Peyer's patch (tissue), 4 donors: ENCODE data around the gene KCNT1. TPM values are rescaled to one million over a fixed set of nuclear protein-coding genes. Genes with fewer than 3 reads are reported as not detected.

Source experiments
- DNase-seq, 3 donors: peaks; one replicate each; pipeline ENCODE4 v3.0.0-alpha.2; 2017 to 2019
- H3K27ac ChIP-seq, 4 donors: fragments of 200-600 bp; sonication (generic); one replicate each; pipeline ENCODE4 v1.5.1; 2016 to 2019
- H3K27me3 ChIP-seq, 2 donors: fragments of 200-600 bp; sonication (generic); one replicate each; pipeline ENCODE4 v1.5.1; 2019
- H3K36me3 ChIP-seq, 3 donors: fragments of 200-600 bp; sonication (generic); one replicate each; pipeline ENCODE4 v1.5.1; 2016 to 2019
- H3K4me1 ChIP-seq, 4 donors: fragments of 200-600 bp; sonication (generic); one replicate each; pipeline ENCODE4 v1.5.1; 2016 to 2019
- H3K4me3 ChIP-seq, 4 donors: fragments of 200-600 bp; sonication (generic); 1 replicate in 3 of 4; 2 replicates in 1 of 4; pipeline ENCODE4 v1.5.1; 2016 to 2019; ENCODE audit warnings: mild to moderate bottlenecking in 1 of 4
- H3K9me3 ChIP-seq, 4 donors: fragments of 200-600 bp; sonication (generic); one replicate each; pipeline ENCODE4 v1.5.1; 2016 to 2019; ENCODE audit warnings: mild to moderate bottlenecking in 1 of 4
- CTCF ChIP-seq, 6 experiments: fragments of 450-650 bp in 4 of 6; fragments of 200-600 bp in 2 of 6; sonication (generic) in 1 of 6; IDR thresholded peaks; one replicate each; pipeline ENCODE4 v1.5.1; 2017 to 2019; ENCODE audit warnings: antibody characterized with exemption in 6 of 6, mild to moderate bottlenecking in 3 of 6, moderate library complexity in 1 of 6
- POLR2A ChIP-seq, 2 donors: fragments of 450-650 bp; IDR thresholded peaks; one replicate each; pipeline ENCODE4 v1.5.1; 2017; ENCODE audit warnings: antibody characterized with exemption in 2 of 2, mild to moderate bottlenecking in 2 of 2, moderate library complexity in 2 of 2
- total RNA-seq, 4 donors: library from RNA; depleted of rRNA; stranded (reverse); fragments of >200 nt; gene quantifications; one replicate each; pipeline ENCODE4 v1.1.0, GENCODE V29; 2016

Gene KCNT1
- total RNA-seq, 4 donors from 2014 or later, result 0.27 TPM; not detected in 3

- TF ChIP-seq CTCF (IDR thresholded peaks at IDR 0.05), result no peak
- TF ChIP-seq POLR2A (IDR thresholded peaks at IDR 0.05), result no peak
- H3K9me3 ChIP-seq, result no peaks in the 10 kb centered on the region
- H3K27me3 ChIP-seq, result no peaks in the 10 kb centered on the region
- no peaks in the 10 kb centered on the region for H3K36me3 ChIP-seq
- H3K4me3 ChIP-seq, result no peak overlapping the region
- H3K4me1 ChIP-seq, result no peaks in the 10 kb centered on the region
- no peak overlapping the region for H3K27ac ChIP-seq
- no peak for DNase-seq
These were observed 17.5 kb downstream of the KCNT1 start for GRCh38 chr9:135719472-135719871.

- H3K27me3 ChIP-seq, result no peaks in the 10 kb centered on the region
- H3K4me1 ChIP-seq, result no peaks in the 10 kb centered on the region
- no peak overlapping the region for H3K27ac ChIP-seq
- no peak overlapping the region for H3K4me3 ChIP-seq
- TF ChIP-seq CTCF (IDR thresholded peaks at IDR 0.05) (no peak), POLR2A (IDR thresholded peaks at IDR 0.05) (no peak)
- no peaks in the 10 kb centered on the region for H3K9me3 ChIP-seq
- no peaks in the 10 kb centered on the region for H3K36me3 ChIP-seq
- DNase-seq, result no peak
These were observed 20.4 kb downstream of the KCNT1 start for GRCh38 chr9:135722365-135722764.

GRCh38 chr9:135724186-135724787, 22.3 kb downstream of the KCNT1 start:
- Histone ChIP-seq H3K27me3 (no peaks in the 10 kb centered on the region), H3K4me3 (no peak overlapping the region)

GRCh38 chr9:135726138-135726853, 24.3 kb downstream of the KCNT1 start:
- no peaks in the 10 kb centered on the region for H3K4me1 ChIP-seq
- no peaks in the 10 kb centered on the region for H3K36me3 ChIP-seq
- no peak overlapping the region for H3K4me3 ChIP-seq
- DNase-seq, result no peak
- no peak overlapping the region for H3K27ac ChIP-seq
- TF ChIP-seq POLR2A (IDR thresholded peaks at IDR 0.05), result no peak
- TF ChIP-seq CTCF (IDR thresholded peaks at IDR 0.05), result no peak
- no peaks in the 10 kb centered on the region for H3K9me3 ChIP-seq
- no peaks in the 10 kb centered on the region for H3K27me3 ChIP-seq

More at GRCh38 chr9:135724186-135724787, 22.3 kb downstream of the KCNT1 start:
- H3K36me3 ChIP-seq, result no peaks in the 10 kb centered on the region
- DNase-seq, result no peak
- H3K4me1 ChIP-seq, result no peaks in the 10 kb centered on the region
- TF ChIP-seq POLR2A (IDR thresholded peaks at IDR 0.05) (no peak), CTCF (IDR thresholded peaks at IDR 0.05) (no peak)
- no peaks in the 10 kb centered on the region for H3K9me3 ChIP-seq
- no peak overlapping the region for H3K27ac ChIP-seq

- Histone ChIP-seq H3K36me3 (no peaks in the 10 kb centered on the region), H3K9me3 (no peaks in the 10 kb centered on the region), H3K27me3 (no peaks in the 10 kb centered on the region), H3K27ac (no peak overlapping the region), H3K4me1 (no peaks in the 10 kb centered on the region), H3K4me3 (no peak overlapping the region)
- no peak for DNase-seq
- TF ChIP-seq CTCF (IDR thresholded peaks at IDR 0.05), result no peak
- no peak for TF ChIP-seq POLR2A (IDR thresholded peaks at IDR 0.05)
These were observed 25.4 kb downstream of the KCNT1 start for GRCh38 chr9:135727257-135727875.
